SH-SY5Y (cell line): Measurements from ENCODE around the gene CCDC121.

Source experiments
- GATA2 ChIP-seq: IDR thresholded peaks from 2 replicates; pipeline ENCODE4 v1.6.1; 2011; ENCODE audit warnings: mild to moderate bottlenecking, low read depth, low read length
- GATA3 ChIP-seq: IDR thresholded peaks from 2 replicates; pipeline ENCODE4 v1.6.1; 2011; ENCODE audit warnings: low read depth, mild to moderate bottlenecking, low read length, moderate library complexity

DNA sequence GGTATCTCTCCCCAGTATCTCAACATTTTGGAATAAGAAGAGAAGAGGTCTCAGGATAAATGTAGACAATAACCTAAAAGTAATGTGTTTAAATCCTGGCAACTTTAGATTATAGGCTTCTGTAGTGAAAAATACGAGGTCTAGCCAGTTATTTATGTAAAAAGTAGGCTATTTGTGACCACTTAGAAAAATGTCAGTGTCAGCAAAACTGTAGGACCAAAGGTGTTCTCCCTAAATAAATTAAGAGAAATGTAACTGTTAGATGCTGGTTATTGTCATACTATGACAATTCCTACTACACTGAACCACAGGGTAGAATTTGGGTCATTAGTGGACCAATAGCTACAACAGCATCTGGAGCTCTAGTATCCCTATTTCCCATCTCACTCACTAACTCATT lies 32.6 kb upstream of the CCDC121 start:
- TF ChIP-seq GATA2 = no peak
- no peak for TF ChIP-seq GATA3
